ENCODE results near the gene BRINP2. TPM values are rescaled to one million over a fixed set of nuclear protein-coding genes. Genes with fewer than 3 reads are reported as not detected.

BRINP2 gene
- polyA plus RNA-seq, 2 of the 4 experiments (the other 2 are of a cell fraction): 0.04 to 0.09 TPM

DNA sequence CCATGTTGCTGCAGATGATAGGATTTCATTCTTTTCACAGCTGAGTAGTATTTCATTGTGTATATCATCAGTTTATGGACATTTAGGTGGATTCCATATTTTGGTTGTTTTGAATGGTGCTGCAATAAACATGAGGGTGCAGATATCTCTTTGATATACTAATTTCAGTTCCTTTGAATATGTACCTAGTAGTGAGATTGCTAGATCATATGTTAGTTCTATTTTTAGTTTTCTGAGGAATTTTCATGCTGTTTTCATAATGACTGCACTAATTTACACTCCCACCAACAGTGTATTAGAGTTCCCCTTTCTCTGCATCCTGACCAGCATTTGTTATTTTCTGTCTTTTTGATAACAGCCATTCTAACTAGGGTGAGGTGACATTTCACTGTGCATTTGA lies 82.1 kb downstream of the BRINP2 start:
- TF ChIP-seq HOXB5 (CRISPR knock-in tag; IDR thresholded peaks at IDR 0.05): no peak
- TF ChIP-seq, protein P1, sequence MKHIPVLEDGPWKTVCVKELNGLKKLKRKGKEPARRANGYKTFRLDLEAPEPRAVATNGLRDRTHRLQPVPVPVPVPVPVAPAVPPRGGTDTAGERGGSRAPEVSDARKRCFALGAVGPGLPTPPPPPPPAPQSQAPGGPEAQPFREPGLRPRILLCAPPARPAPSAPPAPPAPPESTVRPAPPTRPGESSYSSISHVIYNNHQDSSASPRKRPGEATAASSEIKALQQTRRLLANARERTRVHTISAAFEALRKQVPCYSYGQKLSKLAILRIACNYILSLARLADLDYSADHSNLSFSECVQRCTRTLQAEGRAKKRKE (CRISPR knock-in tag; IDR thresholded peaks at IDR 0.05; ENCODE audit: low read depth): no peak
- no peak for TF ChIP-seq GATA3 (IDR thresholded peaks at IDR 0.05; ENCODE audit: borderline replicate concordance)
- ATAC-seq: no peak
- no peak for DNase-seq (ENCODE audit: low read depth in 1 of 2, low spot score in 1 of 2)
- H3K9me3 ChIP-seq: no peaks in the 10 kb centered on the region
- H3K27ac ChIP-seq: no peak overlapping the region
- peaks cover 18% of the 10 kb centered on the region for H3K4me1 ChIP-seq
- no peak for FAIRE-seq
- CTCF ChIA-PET: no interaction called here
- POLR2A ChIA-PET: no interaction called here
- H3K4me2 ChIP-seq: no peak overlapping the region
- no peak overlapping the region for H3K4me3 ChIP-seq

DNA sequence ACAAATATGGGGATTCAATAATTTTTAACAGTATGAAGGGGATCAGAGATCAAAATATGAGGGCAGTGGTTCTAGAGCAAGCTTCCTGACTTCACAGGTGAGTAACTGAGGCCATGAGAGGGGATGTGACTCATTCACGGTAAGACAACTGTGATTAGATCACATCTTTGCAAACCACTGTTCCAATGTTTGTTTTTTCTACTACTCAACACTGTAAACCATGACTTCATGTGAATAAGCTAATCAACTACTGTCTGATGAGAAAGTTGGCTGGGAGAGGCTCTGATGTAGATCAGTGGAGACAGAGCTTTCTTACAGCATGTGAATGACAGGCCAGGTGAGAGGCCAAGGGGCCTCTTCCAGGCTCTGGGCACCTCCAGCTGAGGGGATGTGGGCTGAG lies 84.7 kb downstream of the BRINP2 start:
- 0% methylated on average over 1 of the region's 1 CpG for WGBS (ENCODE audit: missing lambda C conversion rate)
- peak overlapping the region; percentile 48 for H3K4me2 ChIP-seq
- H3K4me3 ChIP-seq: no peak overlapping the region
- CTCF ChIA-PET: interaction anchor here (0.7 to 1.6 kb wide), 7 partner anchors 9 to 74 kb away, joined by 3 to 7 read pairs (median 4); no protein-coding TSS in a partner anchor
- POLR2A ChIA-PET: no interaction called here
- peaks cover 18% of the 10 kb centered on the region for H3K4me1 ChIP-seq
- DNase-seq (ENCODE audit: low read depth in 1 of 2, low spot score in 1 of 2): peak in 1 of 2 experiments; percentile 35
- no peak for FAIRE-seq
- ATAC-seq: peak; percentile 47 to 57; a peak in 5 of 6 replicates
- H3K27ac ChIP-seq: peak overlapping the region in 1 of 2 experiments; percentile 47; a peak in 3 of 6 replicates
- H3K9me3 ChIP-seq: no peaks in the 10 kb centered on the region
- TF ChIP-seq NR3C1 (IDR thresholded peaks at IDR 0.05): no peak
- peak; percentile 24; the same call in 1 of the 2 replicates for TF ChIP-seq GATA3 (IDR thresholded peaks at IDR 0.05; ENCODE audit: borderline replicate concordance)
- no peak for TF ChIP-seq ZC3H11A (IDR thresholded peaks at IDR 0.05)
- TF ChIP-seq CEBPB (IDR thresholded peaks at IDR 0.05): no peak
- TF ChIP-seq POLR2AphosphoS2 (conservative IDR thresholded peaks at IDR 0.05; ENCODE audit: low read length): no peak
- TF ChIP-seq MAFK (IDR thresholded peaks at IDR 0.05; ENCODE audit: partially characterized antibody): no peak
- TF ChIP-seq, protein P2, sequence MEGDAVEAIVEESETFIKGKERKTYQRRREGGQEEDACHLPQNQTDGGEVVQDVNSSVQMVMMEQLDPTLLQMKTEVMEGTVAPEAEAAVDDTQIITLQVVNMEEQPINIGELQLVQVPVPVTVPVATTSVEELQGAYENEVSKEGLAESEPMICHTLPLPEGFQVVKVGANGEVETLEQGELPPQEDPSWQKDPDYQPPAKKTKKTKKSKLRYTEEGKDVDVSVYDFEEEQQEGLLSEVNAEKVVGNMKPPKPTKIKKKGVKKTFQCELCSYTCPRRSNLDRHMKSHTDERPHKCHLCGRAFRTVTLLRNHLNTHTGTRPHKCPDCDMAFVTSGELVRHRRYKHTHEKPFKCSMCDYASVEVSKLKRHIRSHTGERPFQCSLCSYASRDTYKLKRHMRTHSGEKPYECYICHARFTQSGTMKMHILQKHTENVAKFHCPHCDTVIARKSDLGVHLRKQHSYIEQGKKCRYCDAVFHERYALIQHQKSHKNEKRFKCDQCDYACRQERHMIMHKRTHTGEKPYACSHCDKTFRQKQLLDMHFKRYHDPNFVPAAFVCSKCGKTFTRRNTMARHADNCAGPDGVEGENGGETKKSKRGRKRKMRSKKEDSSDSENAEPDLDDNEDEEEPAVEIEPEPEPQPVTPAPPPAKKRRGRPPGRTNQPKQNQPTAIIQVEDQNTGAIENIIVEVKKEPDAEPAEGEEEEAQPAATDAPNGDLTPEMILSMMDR (IDR thresholded peaks at IDR 0.05): no peak
- TF ChIP-seq FOSL2 (IDR thresholded peaks at IDR 0.05): no peak
- TF ChIP-seq FOSL2 (CRISPR knock-in tag; IDR thresholded peaks at IDR 0.05): 0 out of 2 replicates have a peak, but pooled peaks have one; percentile 23
- TF ChIP-seq MYC (IDR thresholded peaks at IDR 0.05; ENCODE audit: borderline replicate concordance, low read length): no peak
- TF ChIP-seq HEYL (CRISPR knock-in tag; IDR thresholded peaks at IDR 0.05): no peak
- TF ChIP-seq HOXB13 (CRISPR knock-in tag; IDR thresholded peaks at IDR 0.05; ENCODE audit: low read depth): no peak
- no peak for TF ChIP-seq BHLHE40 (IDR thresholded peaks at IDR 0.05; ENCODE audit: low read depth, low read length)
- no peak for TF ChIP-seq JUN (IDR thresholded peaks at IDR 0.05)
- no peak for TF ChIP-seq HOXA7 (CRISPR knock-in tag; IDR thresholded peaks at IDR 0.05)
- TF ChIP-seq JUNB (IDR thresholded peaks at IDR 0.05): peak; percentile 36; the same call in 1 of the 2 replicates
- no peak for TF ChIP-seq NFE2L2 (conservative IDR thresholded peaks at IDR 0.05; ENCODE audit: low read length)
- TF ChIP-seq RFX5 (IDR thresholded peaks at IDR 0.05): no peak
- TF ChIP-seq, protein P3, sequence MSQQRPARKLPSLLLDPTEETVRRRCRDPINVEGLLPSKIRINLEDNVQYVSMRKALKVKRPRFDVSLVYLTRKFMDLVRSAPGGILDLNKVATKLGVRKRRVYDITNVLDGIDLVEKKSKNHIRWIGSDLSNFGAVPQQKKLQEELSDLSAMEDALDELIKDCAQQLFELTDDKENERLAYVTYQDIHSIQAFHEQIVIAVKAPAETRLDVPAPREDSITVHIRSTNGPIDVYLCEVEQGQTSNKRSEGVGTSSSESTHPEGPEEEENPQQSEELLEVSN (IDR thresholded peaks at IDR 0.05; ENCODE audit: borderline replicate concordance, low read depth): no peak

Measured in A549 (cell line).